HG02870 (cell line): ENCODE data around the gene PHLDB1.
A peak's percentile ranks its signal among the peaks of the same experiment; 100 is the strongest.
"Not testable (repeated sequence)": the region's sequence is repeated elsewhere in the genome, so short reads cannot be mapped to it uniquely, and the experiment has no call there.

Experiments used
- ATAC-seq: cut with Tn5 transposase; IDR thresholded peaks from one replicate; pipeline ENCODE4 v1.9.1; 2021; ENCODE audit warnings: mild to moderate bottlenecking, moderate library complexity; ENCODE audit not compliant: unreplicated experiment

Gene PHLDB1

GRCh38 chr11:118682939-118683338, 75.5 kb downstream of the PHLDB1 start:
- not testable (repeated sequence) for ATAC-seq

DNA sequence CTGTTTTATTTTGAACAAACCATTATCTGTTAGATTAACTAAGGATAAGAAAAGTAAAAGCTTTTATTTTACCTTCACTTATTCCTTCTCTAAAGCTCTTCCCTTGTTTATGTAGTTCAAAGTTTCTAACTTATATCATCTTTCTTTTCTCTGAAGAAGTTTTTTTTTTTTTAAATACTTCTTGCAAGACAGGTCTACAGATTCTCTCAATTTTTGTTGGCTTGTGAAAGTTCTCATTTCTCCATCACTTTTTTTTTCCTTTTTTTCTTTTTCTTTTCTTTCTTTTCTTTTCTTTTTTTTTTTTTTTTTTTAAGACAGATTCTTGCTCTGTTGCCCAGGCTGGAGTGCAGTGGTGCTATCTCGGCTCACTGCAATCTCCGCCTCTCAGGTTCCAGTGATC, 76.8 kb downstream of the PHLDB1 start:
- ATAC-seq: no peak

DNA sequence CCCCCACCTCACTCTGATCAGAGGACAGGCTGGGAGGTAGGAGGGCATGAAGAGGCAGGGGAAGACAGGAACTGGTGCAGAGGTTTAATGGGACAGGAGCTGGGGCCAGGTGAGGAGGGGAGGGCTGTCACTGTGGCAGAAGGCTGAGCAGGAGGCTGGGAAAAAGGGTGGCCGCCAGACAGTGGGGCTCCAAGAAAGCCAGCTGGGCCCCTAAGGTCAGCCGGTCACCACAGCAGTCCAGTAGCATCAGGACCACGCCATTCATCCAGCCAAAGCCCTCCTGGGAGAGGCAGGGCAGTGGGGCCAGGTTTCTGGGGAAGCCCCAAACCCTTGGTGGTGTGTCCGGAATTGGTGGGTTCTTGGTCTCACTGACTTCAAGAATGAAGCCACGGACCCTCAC, 80.5 kb downstream of the PHLDB1 start:
- ATAC-seq: no peak

DNA sequence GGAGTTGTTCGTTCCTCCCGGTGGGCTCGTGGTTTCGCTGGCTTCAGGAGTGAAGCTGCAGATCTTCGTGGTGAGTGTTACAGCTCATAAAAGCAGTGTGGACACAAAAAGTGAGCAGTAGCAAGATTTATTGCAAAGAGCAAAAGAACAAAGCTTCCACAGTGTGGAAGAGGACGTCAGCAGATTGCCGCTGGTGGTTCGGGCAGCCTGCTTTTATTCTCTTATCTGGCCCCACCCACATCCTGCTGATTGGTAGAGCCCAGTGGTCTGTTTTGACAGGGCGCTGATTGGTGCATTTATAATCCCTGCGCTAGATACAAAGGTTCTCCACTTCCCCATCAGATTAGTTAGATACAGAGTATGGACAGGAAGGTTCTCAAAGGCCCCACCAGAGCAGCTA, 80.9 kb downstream of the PHLDB1 start:
- ATAC-seq: not testable (repeated sequence)

GRCh38 chr11:118688851-118689502, 81.6 kb downstream of the PHLDB1 start:
- ATAC-seq: no peak

DNA sequence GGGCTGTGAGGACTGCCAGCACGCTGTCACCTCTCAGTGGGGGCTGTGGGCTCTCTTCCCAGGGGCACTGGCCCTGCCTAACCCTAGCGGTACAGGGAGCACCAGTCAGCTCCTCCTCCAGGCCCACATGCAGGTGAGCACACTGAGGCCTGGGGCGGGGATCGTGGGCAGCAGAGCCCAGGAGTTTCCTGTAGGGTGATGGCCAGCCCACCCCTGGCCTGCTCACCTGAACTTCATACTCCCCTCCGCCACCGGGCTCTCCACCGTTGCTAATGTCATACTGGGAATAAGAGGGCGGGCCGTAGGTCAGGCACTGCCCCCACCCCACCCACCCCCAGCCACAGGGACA, 82.1 kb downstream of the PHLDB1 start:
- ATAC-seq: no peak

DNA sequence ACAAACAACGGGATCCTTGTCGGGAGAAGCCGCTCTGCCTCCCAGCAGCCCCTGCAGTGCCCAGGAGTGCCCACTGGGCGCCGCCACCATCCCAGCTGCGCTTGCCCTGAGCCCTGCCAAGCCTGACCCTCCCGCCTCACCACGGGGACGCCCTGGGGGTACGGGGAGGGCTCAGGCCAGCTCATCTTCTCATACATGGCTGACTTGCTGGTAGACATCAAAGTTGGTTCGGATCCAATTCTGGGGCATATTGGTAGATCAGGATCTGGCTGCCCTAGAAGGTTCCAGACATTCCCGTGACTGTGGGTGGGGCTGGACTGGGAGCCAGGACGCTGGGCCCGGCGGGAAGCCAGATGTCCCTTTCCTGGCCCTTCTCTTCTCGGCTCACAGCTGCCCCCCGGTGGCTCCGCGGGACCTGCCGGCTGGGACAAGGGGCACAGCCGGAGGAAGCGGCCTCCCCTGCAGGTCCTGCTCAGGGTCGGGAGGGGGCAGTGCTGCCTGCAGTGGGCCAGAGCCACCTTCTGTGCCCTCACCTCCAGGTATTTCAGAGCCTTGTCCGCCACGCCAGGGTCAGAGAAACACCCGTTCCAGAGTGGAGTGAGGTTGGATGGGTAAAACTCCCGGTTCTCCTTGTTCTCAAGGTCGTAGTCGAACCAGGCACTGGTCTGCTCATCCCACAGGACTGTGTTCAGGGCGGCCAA, 82.6 kb downstream of the PHLDB1 start:
- peak; percentile 75 for ATAC-seq

DNA sequence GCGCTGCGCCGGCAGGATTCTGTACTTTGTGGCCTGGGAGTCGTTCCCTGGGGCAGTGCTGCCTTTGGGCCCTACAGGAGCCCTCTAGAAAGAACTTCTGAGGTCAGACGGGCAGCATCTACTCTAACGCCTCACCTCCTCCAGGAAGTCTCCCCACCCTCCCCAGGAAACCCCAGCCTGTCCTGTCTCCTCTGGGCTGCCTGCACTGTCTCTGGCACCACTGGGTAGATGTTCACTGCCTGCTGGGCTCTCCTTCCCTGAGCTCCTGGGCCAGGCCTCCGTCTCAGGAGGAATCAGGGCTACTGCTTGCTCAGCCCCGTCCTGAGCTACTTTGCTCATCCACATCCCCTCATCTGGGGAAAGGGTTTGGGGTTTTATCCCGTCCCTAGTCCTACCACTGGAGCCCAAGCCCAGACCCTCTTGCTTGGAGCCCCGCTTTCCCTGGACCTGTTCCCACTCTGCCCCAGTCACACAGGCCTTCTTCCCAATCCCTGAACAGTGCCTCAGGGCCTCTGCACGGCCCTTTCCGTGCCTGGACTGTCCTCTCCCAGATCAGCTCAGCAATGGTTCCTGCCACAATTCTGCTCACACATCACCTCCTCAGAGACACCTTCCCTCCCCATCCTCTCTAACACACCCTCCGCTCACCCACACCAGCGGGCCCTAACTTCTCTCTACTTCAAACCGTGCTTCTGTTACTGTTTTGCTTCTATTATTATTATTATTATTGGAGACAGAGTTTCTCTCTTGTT, 83.3 kb downstream of the PHLDB1 start:
- ATAC-seq: no peak

GRCh38 chr11:118691926-118692830, 84.8 kb downstream of the PHLDB1 start:
- ATAC-seq: no peak

GRCh38 chr11:118694185-118694584, 86.8 kb downstream of the PHLDB1 start:
- ATAC-seq: no peak

DNA sequence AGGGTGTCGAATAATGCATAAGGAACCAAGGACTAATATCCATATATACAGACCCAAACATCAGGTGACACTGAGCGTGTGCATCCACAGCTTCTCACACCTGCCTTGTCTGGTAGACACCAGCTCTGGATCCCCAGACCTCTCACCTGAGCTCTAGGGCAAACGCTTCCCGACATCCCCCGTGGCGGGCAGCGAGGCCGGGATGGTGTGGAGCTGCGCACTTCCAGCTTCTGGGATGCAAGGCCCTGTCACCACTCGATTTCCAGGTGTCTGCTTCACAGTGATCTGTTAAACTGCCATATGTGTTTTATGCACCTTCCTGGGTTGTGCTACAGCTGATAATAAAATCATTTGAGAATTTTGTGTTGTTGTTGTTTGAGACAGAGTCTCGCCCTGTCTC, 87.4 kb downstream of the PHLDB1 start:
- no peak for ATAC-seq

DNA sequence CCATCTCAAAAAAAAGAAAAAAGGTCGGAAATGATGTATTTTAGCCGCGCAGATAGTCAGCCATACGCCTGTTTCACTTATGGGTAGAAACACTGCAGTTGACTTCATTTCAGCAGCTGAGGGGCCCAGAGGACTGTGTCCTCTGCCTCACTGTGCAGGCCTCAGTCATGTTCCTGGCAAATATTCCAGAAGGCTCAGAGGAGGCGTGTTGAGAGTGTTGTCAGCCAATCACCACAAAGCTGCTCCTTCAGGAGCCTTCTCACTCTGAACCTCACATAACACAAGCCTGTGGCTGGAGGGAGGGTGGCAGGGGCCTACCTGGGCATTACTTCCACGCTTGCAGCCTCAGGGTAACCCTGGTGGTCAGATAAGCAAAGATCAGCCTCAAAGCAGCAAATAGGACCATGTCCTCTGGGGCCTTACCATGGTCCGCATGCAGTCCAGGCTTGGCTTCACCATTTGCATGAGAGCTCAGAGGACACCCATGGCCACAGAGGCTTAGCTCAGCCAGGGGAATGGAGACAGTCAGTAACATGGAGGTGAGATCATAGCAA, 89.3 kb downstream of the PHLDB1 start:
- no peak for ATAC-seq

DNA sequence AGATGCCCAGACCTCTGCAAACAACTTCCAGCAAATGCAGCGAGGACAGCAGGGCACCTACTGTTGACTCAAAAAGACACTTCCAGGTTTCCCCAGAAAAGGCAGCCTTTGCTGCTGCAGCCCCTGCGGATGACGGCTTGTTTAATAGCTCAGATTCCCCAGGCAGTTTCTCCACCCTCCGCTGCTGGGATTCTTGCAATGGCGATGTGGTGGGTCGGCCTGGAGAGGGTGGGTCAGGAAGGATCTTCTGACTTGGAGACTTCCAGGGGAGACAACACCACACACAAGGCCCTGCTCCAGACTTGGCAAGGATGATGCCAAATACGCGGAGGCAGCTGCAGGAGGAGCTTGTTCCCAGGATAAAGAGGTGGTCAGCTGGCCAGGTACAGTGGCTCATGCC, 89.9 kb downstream of the PHLDB1 start:
- no peak for ATAC-seq

DNA sequence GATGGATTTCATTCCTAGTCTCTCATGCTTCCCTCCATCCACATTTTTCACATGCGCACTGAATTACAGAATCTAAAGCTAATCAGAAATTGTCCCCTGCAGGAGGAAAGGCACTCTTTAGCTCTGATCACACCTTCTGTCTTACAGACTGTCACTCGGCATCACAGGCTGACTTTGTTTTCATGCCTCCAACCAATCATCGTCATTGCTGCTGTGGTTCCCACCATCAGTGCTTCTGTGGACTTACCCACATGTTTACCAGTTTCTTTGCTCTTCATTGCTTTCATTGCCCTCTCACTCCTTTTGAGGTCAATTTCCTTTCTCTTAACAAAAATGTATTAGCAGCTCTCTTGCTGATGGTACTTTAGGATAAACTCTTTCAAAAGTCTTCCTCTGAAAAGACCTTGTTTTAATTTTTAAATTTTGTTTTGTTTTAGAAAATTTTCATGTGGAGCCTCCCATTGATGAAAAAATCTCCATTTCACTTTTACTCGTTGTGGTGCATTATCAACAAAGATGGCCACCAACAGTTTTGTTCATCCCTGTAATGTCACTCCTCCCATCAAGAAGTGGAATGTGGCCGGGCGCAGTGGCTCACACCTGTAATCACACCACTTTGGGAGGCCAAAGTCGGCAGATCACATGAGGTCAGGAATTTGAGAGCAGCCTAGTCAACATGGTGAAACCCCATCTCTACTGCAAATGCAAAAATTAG, 92.2 kb downstream of the PHLDB1 start:
- no peak for ATAC-seq

DNA sequence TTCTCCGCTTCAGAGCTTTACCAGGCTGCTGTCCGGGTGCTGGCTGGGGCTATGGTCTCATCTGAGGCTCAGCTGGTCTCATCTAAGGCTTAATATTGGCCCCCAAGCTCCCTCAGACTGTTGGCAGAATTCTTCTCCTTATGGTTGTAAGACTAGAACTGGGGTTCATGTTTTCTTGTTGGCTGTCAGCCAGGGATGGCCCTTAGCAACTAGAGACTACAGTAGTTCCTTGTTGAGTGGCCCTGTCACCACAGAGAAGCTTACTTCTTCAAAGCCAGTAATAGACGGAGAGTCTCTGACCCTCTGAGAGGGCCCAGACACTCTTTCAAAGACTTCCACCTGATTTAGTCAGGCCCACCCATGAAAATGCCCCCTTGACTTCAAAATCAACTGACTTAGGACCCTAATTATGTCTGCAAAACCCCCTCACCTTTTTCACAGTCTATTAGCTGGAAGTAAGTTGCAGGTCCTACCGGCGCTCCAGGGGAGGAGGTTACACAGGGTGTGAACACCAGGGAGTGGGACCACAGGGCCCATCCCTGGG, 96.2 kb downstream of the PHLDB1 start:
- no peak for ATAC-seq

DNA sequence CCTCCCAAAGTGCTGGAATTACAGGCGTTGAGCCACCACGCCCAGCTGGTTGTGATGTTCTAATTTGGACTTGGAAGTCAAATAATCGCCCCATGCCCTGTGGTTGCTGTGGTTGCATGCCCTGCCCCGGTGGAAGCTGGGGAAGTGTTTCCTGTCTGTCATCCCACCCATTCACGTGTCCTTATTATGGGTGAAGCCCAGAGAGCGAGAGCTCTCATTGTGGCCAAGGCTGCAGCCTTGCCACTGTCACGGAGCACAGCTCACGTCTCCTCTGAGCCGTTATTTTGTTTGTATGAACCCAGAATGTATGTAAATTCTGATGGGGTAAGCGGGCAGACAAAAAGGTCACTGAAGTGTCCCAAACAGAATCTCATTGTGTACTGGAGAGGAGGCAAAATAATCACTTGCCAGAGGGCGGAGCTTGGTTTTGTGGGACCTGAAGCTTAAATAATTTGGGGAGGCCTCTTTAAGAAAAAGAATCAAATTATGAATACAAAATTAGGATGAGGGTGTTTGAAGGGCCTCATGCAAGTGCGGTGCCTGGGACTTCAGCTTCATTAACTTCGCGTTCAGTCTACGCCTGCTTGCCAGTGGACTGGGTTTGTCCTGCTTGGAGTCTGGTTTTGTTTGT, 97.8 kb downstream of the PHLDB1 start:
- no peak for ATAC-seq

DNA sequence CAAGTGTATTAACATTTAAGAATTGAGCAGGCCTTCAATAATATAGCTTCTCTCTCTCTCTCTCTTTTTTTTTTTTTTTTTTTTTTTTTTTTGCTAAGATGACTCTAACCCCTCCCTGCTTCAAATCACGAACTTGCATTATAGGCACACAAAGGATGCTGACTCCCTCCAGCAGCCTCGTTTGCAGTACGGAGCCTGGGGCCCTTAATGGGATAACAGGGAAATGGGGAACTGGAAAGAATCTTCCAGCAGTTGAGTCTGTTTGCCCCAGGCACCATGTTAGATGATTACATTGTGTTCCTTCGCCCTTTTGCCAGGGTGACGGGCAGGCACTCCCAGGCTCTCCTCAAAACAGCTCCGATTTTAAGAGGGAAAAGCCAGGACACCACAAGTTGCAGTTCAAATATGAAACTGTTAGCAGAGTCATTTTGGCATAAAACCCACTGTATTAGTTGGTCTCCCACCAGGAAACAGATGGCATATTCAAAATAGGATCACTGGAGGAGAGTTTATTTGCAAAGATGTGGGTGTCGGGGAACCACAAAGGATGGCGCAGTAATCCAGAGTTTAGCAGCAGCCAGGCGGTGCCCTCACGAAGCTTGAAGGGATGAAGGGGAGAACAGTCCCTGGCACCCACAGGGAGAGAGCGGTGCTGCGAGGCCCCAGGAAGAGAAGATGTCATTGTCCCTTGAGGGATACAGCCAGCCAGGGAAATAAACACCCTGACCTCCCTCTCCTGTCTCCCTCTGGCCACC, 98.6 kb downstream of the PHLDB1 start:
- no peak for ATAC-seq

GRCh38 chr11:118706546-118706825, 99.1 kb downstream of the PHLDB1 start:
- no peak for ATAC-seq
